IPS-NIHi11 (cell line): Measurements from ENCODE around the gene RC3H1.
"Not testable (repeated sequence)": the region's sequence is repeated elsewhere in the genome, so short reads cannot be mapped to it uniquely, and the experiment has no call there.

ENCODE experiments used
- DNase-seq: peaks from one replicate; pipeline ENCODE4 v3.0.0; 2012; ENCODE audit warnings: mixed read lengths, low spot score

RC3H1 gene, protein sequence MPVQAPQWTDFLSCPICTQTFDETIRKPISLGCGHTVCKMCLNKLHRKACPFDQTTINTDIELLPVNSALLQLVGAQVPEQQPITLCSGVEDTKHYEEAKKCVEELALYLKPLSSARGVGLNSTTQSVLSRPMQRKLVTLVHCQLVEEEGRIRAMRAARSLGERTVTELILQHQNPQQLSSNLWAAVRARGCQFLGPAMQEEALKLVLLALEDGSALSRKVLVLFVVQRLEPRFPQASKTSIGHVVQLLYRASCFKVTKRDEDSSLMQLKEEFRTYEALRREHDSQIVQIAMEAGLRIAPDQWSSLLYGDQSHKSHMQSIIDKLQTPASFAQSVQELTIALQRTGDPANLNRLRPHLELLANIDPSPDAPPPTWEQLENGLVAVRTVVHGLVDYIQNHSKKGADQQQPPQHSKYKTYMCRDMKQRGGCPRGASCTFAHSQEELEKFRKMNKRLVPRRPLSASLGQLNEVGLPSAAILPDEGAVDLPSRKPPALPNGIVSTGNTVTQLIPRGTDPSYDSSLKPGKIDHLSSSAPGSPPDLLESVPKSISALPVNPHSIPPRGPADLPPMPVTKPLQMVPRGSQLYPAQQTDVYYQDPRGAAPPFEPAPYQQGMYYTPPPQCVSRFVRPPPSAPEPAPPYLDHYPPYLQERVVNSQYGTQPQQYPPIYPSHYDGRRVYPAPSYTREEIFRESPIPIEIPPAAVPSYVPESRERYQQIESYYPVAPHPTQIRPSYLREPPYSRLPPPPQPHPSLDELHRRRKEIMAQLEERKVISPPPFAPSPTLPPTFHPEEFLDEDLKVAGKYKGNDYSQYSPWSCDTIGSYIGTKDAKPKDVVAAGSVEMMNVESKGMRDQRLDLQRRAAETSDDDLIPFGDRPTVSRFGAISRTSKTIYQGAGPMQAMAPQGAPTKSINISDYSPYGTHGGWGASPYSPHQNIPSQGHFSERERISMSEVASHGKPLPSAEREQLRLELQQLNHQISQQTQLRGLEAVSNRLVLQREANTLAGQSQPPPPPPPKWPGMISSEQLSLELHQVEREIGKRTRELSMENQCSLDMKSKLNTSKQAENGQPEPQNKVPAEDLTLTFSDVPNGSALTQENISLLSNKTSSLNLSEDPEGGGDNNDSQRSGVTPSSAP

DNA sequence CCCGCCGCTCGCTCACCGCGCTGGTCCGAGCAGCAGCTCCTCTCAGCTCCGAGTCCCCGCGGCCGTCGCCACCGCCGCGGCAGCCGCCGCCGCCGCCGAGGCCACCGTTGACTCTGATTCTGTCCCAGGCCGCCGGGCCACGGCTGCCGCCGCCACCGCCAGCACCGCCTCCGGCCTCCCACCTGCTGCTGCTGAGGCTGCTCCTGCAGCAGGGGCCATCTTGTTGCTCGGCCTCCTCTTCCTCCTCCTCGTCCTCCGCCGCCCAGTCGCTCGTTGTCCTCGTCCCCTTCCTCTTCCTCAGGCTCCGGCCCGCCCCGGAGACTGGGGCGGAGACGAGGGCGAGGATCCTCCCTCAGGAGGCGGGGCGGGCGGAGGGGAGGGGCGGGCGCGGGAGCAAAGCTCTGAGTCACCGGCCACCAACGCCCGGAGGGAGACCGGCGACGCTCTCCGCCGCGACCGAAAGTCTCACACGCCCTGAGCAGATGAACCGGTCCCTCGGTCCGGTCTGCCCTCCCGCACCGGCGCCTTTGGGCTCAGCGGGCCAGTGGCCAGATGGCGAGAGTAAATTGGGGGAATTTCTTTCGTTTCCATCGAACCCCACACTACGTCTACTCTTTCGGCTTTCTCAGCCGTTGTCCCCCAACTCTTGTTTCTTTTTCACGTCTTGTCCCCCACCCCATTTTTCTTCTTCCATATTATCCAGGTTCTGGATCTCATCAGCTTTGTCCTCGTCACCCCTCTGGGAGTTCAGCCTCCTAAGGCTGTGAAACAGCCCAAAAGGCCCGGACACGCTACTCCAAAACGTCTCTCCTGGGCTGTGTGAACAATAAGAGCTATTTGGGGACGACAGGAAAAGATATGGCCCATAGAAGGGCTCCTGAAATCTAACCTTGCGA, at the start of gene RC3H1:
Gene RC3H1 (minus strand): TSS at position 278 of the 896 bp plus-strand sequence. CDS start 29,372 bp downstream, outside the sequence.
- peak; percentile 91 for DNase-seq

DNA sequence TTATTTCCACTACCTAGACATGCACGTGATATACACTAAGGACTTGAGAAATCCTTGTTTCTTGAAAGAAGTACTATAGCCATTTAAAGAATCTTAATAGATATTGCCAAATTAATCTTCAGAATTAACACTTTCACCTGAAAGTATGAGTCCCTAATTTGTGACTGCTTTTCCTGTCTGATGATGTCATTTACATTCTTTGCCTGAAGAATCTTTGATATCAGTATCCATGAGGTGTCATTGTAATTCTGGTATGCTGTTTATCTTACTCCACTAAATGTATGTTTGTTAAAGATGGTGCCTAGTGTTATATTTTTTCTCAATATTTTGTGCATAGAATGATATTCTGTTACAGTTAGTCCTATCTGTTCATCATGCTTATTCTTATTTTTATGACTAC, 48.5 kb upstream of the RC3H1 start:
- DNase-seq = no peak

DNA sequence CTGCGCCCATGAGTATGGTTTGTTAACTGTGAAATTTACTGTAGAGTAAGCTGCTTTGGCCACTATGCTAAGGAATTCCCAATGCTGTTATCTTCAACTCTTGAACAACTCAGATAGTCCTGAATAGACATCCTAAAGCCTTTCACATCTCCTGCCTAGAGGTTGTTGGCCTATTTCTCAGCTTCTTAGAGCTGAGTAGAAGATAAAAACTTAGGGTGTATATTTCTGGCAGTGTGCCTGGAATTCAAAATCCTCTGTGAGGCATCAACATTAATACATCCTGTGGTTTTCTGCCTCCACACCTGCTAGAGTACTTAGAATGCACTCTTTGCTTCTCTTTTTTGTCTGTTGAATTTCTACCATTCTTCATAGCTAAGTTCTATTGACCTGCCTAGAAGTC, 45.8 kb upstream of the RC3H1 start:
- no peak for DNase-seq

DNA sequence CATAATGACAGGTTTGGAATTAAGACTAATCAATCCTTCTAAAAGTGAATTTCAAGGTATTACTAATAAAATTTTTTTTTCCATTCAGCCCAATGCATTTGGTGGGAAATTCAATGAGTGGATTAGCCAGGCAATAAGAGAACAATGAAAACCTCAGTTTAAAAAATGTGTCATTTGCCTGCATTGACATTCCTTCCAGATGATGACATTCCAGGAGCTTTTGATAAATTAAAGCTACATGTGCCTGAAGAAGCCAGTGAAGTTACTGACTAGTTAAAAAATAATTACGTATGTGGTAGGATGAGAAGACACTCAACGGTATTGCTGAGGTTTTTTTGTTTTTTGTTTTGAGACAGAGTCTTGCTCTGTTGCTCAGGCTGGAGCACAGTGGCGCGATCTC, 37.9 kb upstream of the RC3H1 start:
- DNase-seq = no peak

DNA sequence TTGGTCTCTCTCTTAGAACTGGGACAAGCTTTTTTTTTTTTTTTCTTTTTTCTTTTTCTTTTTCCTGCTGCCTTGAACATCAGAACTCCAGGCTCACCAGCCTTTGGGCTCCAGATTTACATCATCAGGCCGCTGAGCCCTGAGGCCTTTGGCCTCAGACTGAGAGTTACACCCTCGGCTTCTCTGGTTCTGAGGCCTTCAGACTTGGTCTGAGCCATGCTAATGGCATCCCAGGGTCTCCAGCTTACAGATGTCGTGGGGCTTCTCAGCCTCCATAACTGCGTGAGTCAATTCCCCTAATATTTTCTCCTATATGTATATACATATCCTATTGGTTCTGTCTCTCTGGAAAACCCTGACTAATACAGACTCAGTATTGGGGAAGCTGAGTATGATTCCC, 36.5 kb upstream of the RC3H1 start:
- no peak for DNase-seq

DNA sequence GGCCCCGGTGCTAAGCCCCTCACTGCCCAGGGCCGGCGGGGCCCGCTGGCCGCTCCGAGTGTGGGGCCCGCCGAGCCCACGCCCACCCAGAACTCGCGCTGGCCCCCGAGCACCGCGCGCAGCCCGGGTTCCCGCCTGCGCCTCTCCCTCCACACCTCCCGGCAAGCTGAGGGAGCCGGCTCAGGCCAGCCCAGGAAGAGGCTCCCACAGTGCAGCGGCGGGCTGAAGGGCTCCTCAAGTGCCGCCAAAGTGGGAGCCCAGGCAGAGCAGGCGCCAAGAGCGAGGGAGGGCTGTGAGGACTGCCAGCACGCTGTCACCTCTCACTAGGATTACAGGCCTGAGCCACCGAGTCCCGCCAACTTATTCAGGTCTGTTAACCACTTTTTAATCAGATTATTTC, 34.5 kb upstream of the RC3H1 start:
- not testable (repeated sequence) for DNase-seq

DNA sequence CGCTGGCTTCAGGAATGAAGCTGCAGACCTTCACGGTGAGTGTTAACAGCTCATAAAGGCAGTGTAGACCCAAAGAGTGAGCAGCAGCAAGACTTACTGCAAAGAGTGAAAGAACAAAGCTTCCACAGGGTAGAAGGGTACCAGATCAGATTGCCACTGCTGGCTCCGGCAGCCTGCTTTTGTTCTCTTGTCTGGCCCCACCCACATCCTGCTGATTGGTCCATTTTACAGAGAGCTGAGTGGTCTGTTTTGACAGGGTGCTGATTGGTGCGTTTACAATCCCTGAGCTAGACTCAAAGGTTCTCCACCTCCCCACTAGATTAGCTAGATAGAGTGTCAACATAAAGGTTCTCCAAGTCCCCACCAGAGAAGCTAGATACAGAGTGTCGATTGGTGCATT, 33.6 kb upstream of the RC3H1 start:
- not testable (repeated sequence) for DNase-seq

DNA sequence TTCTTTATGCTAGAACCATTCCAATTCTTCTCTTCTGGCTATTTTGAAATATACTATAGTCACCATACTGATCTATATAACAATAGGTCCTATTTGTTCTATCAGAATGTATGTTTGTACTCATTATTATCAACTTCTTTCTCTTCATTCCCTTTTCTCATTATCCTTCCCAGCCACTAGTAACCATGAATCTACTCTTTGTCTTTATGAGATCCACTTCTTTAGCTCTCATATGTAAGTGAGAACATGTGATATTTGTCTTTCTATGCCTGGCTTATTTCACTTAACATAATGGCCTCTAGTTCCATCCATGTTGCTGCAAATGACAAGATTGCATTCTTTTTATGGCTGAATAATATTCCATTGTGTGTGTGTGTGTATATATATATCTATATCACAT, 31.7 kb upstream of the RC3H1 start:
- no peak for DNase-seq

DNA sequence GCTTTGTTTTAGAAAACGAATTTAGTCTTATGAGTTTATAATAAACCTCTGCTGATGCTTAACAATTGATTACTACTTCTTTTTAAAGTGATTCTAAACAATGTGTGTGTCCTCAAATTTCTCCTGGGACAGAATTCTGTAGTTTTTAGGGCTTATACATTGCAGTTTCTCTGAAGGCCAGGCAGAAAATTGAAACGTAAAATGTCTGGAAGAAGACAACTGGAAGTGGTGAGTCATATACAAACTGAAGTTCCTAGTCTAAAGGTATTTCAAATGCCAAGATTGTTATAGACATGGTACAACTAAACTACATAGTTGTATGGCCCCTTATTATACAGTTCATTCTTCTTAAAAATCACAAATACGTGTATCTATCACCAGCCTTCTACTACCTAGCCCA, 30.5 kb upstream of the RC3H1 start:
- no peak for DNase-seq

DNA sequence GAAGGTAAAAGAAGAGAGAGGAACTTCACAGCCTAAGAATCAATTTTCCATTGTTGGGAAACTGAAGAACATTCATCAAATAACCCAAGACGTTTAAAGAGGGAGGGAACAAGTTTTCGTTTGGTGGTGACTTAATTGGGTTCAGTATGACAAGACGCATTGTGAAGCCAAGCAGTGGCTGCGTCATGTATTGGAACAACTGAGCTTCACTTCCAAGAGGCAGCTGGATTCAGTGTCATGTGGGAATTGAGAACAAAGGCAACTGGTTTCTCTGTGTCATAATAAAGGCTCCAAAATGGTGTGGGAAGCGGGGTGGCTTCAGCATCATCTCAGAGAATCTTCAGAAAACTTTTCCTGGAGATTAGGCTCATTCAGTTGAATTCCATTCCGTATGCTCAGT, 29.8 kb upstream of the RC3H1 start:
- DNase-seq = peak; percentile 10

DNA sequence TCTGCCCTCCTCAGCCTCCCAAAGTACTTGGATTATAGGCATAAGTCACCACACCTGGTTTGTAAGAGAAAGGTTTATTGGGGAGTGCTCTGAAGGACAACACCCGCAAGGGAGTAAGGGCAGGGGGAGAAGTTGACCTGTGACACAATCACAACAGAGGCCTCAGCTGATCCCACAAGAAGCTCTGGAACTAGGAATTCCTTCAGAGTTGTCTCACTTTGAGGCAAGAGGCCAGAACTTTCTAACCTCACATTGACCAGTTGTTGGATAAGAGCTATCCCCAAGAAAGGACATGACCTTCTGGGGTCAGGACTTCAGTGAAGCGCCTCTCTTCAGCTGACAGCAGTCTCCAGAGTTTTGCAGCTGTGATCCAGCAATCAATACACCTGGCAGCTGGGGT, 27.4 kb upstream of the RC3H1 start:
- DNase-seq = no peak

DNA sequence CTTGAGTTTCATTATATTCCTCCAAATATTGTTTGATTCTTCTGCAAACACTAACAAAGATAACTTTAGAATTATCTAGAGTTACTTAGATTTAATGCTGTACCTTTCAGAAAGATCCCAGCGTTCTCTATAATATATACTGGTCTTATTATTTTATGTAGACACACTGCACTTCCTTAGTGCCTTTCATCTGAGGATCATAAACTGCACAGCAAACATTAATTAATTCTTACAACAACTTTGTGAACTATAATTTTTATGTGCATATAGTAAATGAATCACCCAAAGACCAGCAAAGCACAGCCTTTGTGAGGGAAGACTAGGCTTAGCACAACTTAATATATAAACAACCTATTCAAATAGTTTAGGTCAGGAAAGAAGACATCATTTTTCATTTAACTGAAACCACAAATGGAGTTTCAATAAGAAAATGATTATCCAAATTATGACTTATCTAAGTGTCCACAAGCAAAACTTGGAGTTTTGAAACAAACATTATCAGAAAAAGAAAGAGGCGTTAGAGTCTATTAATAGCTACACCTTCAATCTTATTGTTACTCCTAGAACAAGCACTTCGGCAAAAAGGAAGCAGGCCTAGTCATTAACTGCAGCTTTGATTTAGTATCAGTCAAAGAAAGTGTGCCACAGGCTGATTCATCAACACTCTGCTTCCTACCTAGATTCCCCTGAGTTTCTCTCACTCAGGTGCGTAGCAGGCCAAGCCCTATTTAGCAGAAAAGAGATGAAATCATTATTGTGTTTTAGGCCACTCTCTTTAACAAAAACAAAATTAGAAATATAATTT, 22.5 kb upstream of the RC3H1 start:
- no peak for DNase-seq

DNA sequence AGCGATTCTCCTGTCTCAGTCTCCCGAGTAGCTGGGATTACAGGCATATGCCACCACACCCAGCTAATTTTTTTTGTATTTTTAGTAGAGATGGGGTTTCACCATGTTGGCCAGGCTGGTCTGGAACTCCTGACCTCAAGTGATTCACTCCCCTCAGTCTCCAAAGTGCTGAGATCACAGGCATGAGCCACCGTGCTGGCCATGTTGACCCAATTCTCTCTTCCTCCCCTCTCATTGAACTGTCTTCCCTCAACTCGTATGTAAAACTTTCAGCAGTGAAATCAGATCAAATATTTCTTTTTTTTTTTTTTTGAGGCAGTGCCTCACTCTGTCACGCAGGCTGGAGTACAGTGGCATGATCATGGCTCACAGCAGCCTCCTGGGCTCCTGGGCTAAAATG, 20.4 kb upstream of the RC3H1 start:
- not testable (repeated sequence) for DNase-seq

DNA sequence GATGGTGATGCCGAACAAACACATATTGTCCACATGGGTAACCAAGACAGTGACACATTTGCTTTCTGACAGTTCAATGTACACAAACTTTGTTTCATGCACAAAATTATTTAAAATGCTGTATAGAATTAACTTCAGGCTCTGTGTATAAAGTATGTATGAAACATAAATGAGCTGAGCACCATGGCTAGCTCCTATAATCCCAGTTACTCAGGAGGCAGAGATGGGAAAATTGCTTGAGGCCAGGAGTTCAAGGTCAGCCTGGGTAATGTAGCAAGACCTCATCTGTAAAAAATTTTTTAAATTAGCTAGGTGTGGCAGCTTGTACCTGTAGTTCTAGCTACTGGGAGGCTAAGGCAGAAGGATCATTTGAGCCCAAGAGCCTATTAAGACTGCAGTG, 19.2 kb upstream of the RC3H1 start:
- no peak for DNase-seq

DNA sequence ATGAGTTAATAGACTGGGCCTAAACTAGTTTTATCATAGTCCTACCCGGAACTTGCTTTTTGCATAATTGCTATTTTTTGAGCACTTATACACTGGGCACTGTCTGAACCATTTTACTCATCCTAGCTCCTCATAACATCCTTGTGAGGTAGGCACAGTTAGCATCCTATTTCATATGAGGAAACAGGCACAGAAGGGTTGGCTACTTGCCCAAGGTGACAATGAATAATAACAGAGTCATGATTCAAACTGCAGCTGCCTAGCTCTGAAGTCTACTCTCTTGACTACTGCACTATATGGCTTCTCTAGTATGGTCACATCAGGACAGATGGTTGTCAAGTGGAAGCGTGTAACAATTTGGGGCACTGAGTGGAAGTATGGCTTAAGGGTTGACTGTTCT, 18.2 kb upstream of the RC3H1 start:
- no peak for DNase-seq

DNA sequence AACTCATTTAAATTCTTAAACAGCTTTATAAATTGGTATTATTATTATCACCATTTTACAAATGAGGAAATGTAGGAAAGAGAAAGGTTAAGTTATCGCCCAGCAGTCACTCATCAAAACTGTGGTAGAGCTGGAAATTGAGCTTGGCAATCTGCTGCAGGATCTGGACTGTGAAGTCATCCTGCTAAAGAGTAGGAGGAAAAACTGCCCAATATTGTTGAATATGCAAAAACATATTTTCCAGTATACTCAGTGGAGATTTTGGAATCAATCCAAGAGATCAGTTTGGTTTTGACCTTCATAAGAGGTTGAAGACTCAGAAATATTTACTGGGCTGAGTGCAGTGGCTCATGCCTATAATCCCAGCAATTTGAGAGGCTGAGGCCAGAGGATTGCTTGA, 16.9 kb upstream of the RC3H1 start:
- no peak for DNase-seq

DNA sequence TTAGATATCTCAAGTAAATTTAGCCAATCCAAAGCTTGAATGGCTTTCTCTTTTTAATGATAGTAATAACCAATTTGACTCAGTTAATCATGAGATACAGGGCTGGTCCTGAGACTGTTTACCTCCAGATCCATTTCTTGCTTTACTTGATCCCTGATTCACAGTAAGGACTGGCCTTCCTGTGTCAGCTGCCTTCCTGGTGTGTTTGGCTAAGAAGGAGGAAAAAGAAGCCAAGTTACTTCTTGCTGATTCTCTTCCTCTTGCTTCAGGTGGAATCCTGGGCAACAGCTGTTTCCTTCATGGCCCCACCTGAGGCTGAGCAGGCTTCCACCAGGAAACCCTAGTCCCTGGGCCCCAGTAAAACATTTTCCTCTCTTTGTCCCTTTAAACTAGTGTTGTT, 14.6 kb upstream of the RC3H1 start:
- DNase-seq = no peak

DNA sequence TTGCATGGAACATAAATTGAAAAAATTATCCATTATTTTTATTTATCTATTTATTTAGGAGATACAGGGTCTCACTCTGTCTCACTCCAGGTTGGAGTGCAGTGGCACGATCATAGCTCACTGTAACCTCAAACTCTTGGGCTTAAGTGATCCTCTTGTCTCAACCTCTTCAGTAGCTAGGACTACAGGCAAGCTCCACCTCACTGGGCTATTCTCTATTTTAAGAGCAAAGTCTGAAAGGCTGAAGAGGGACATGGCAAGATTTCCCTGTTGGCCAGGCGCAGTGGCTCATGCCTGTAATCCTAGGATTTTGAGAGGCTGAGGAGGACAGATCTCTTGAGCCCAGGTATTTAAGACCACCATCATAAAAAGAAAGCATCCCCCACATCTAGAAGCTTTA, 14.0 kb upstream of the RC3H1 start:
- no peak for DNase-seq

DNA sequence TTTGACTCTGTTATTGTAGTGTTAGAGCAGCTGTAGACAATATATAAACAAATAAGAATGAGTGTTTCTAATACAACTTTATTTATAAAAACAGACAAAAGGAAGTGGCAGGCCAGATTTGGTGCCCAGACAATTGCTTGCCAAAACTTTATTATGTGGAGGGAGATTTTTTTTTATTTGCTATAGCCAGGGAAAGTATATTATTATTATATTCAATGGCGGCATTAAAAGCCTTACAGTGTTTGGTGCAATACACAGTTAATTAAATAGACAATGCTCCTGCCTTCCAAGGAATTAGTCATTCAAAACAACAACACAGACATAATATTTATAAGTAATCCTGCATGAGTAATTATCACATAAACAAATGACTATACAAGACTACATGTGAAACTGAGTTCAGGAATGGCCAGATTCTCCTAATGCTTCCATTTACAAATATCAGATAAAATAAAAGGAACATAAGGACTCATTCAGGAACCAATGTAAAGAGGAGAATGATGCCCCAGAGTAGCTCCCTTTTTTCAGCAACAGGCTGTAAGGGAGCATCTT, 10.6 kb upstream of the RC3H1 start:
- no peak for DNase-seq

DNA sequence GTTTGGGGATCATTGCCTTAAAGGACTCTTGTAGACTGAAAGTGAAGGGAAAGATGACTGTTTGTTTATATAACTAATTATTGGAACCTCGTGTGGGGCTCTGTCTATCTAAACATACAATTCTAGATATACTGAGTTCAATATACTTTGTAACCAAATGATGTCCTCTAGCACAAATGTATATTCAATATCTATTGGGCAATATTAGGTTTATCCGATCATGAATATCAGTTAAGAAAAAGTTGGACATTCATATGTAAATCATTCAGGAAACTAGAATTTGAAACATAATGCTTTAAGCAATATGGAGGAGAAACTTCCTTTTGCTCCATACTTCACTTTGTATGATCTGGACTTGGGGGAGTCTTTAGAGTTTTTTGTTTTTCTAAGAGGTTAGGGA, 8.9 kb upstream of the RC3H1 start:
- no peak for DNase-seq

DNA sequence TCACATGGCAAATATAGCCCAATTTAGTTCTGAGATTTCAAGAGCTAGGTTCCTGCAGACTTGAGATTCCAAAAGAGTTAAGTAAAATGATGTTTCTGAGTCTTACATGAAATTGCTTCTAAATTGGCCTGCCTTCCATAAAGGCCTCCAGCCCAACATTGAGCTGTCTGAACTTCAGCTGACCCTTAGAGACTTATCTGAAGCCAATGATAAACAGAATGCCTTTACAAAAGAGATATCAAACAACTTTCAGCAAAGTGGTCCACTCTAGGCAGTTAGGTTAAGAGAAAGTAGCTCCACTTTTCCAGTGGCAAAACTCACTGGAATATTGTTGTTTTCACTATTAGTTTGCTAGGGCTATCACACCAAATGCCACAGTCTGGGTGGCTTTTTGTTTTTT, 6.3 kb upstream of the RC3H1 start:
- no peak for DNase-seq
